ENCODE data around the gene PRCC. TPM values are rescaled to one million over a fixed set of nuclear protein-coding genes. Genes with fewer than 3 reads are reported as not detected.

Gene PRCC
- total and polyA plus RNA-seq, 2 of the 8 experiments (the other 6 are each of a cell fraction or from before 2014, with no cell fraction given): 95.2 to 115 TPM

- TF ChIP-seq CTBP2 (IDR thresholded peaks at IDR 0.05; ENCODE audit: borderline replicate concordance, insufficient read depth, insufficient read length, low read length) (no peak), CREB1 (IDR thresholded peaks at IDR 0.05) (no peak)
Measured at GRCh38 chr1:156840186-156840897, 73.0 kb downstream of the PRCC start (continued).
